H1 (cell line): ENCODE measurements around the gene RAB3A. TPM values are rescaled to one million over a fixed set of nuclear protein-coding genes. Genes with fewer than 3 reads are reported as not detected.

ENCODE experiments used
- CTCF ChIA-PET: fragments of 300-600 bp; sonication (Branson Sonifier 250); formaldehyde crosslinking; loops from one replicate; lab custom pipeline; 2021; ENCODE audit not compliant: partially characterized antibody; lab: Charles Lee
- POLR2A ChIA-PET: fragments of 300-600 bp; sonication (Branson Sonifier 250); formaldehyde crosslinking; loops from one replicate; lab custom pipeline; 2021; ENCODE audit warnings: inconsistent platforms; ENCODE audit not compliant: partially characterized antibody; lab: Charles Lee
- DNase-seq, 2 experiments: peaks; one replicate each; pipeline versions ENCODE4 v3.0.0 to v3.0.0-alpha.2; 2010 to 2022; ENCODE audit warnings: low spot score in 2 of 2, low read depth in 1 of 2, mixed read lengths in 1 of 2
- FAIRE-seq: peaks from 2 replicates; lab custom pipeline; 2011; peaks lifted over from hg19 to GRCh38; lab: Jason Lieb, UNC
- H2AFZ ChIP-seq: 2 replicates; pipeline ENCODE4 v1.8.1; 2012; ENCODE audit warnings: low read length, inconsistent platforms
- H2AK5ac ChIP-seq: 2 replicates; pipeline ENCODE4 v1.6.1; 2013; ENCODE audit warnings: low read depth, low read length
- H2BK120ac ChIP-seq: replicated peaks from 2 replicates; pipeline ENCODE3; 2013; ENCODE audit warnings: low read depth, low read length, inconsistent platforms
- H2BK12ac ChIP-seq: 2 replicates; pipeline ENCODE4 v1.6.1; 2013; ENCODE audit warnings: low read depth, low read length
- H2BK15ac ChIP-seq: 2 replicates; pipeline ENCODE4 v1.6.1; 2013; ENCODE audit warnings: low read length
- H2BK20ac ChIP-seq: 2 replicates; pipeline ENCODE4 v1.6.1; 2013; ENCODE audit warnings: low read length
- H2BK5ac ChIP-seq: 2 replicates; pipeline ENCODE4 v1.6.1; 2013; ENCODE audit warnings: low read depth, low read length
- H3K14ac ChIP-seq: 2 replicates; pipeline ENCODE4 v1.6.1; 2013; ENCODE audit warnings: inconsistent platforms; ENCODE audit not compliant: insufficient read length
- H3K18ac ChIP-seq: 2 replicates; pipeline ENCODE4 v1.6.1; 2013; ENCODE audit warnings: low read length; ENCODE audit errors: extremely low read depth
- H3K23ac ChIP-seq: 2 replicates; pipeline ENCODE4 v1.6.1; 2013; ENCODE audit warnings: inconsistent platforms; ENCODE audit not compliant: insufficient read length
- H3K23me2 ChIP-seq: 2 replicates; pipeline ENCODE4 v1.6.1; 2013; ENCODE audit warnings: low read depth, low read length
- H3K27ac ChIP-seq: 2 replicates; pipeline ENCODE4 v1.6.1; 2011; ENCODE audit warnings: low read depth, low read length, inconsistent platforms
- H3K27me3 ChIP-seq, 4 experiments: replicated peaks in 1 of 4; 1 replicate in 1 of 4; 2 replicates in 3 of 4; pipeline versions ENCODE4 v1.6.1 to v1.8.1; 2011 to 2013; ENCODE audit warnings: low read length in 3 of 4, mild to moderate bottlenecking in 3 of 4, inconsistent platforms in 2 of 4, mixed read lengths in 2 of 4, moderate library complexity in 1 of 4; ENCODE audit not compliant: control insufficient read depth in 3 of 4, insufficient read depth in 3 of 4; ENCODE audit errors: extremely low read depth in 1 of 4
- H3K36me3 ChIP-seq, 4 experiments: 2 replicates each; pipeline versions ENCODE4 v1.6.1 to v1.8.1; 2011 to 2013; ENCODE audit warnings: mild to moderate bottlenecking in 4 of 4, low read length in 3 of 4, moderate library complexity in 2 of 4, control low read depth in 1 of 4, inconsistent platforms in 1 of 4; ENCODE audit not compliant: insufficient read depth in 4 of 4, control insufficient read depth in 2 of 4
- H3K4ac ChIP-seq: replicated peaks from 2 replicates; pipeline ENCODE3; 2013; ENCODE audit warnings: low read length, low read depth, mixed read lengths, inconsistent platforms; ENCODE audit not compliant: insufficient read length
- H3K4me1 ChIP-seq, 4 experiments: replicated peaks in 1 of 4; 1 replicate in 1 of 4; 2 replicates in 3 of 4; pipeline versions ENCODE4 v1.6.1 to v1.8.1; 2011 to 2013; ENCODE audit warnings: low read length in 3 of 4, inconsistent platforms in 2 of 4, mixed read lengths in 1 of 4; ENCODE audit not compliant: insufficient read depth in 4 of 4, control insufficient read depth in 3 of 4
- H3K4me2 ChIP-seq, 2 experiments: 2 replicates each; pipeline versions ENCODE4 v1.6.1 to v1.8.1; 2011 to 2013; ENCODE audit warnings: low read depth in 2 of 2, low read length in 2 of 2, control low read depth in 1 of 2, inconsistent platforms in 1 of 2, mild to moderate bottlenecking in 1 of 2; ENCODE audit not compliant: insufficient read depth in 1 of 2
- H3K4me3 ChIP-seq, 4 experiments: fragments of 200-600, 300-600 bp in 1 of 4; sonication (generic), shearing (Covaris generic), sonication (Bioruptor Twin) in 1 of 4; 2 replicates each; pipeline versions ENCODE4 v1.5.1 to v1.8.1; 2011 to 2016; ENCODE audit warnings: low read length in 4 of 4, low read depth in 3 of 4, control low read depth in 2 of 4, inconsistent platforms in 2 of 4, mild to moderate bottlenecking in 2 of 4, mixed read lengths in 1 of 4, moderate library complexity in 1 of 4; ENCODE audit not compliant: insufficient read depth in 2 of 4; ENCODE audit errors: extremely low read depth in 1 of 4
- H3K56ac ChIP-seq: replicated peaks from 2 replicates; pipeline ENCODE3; 2013; ENCODE audit warnings: low read depth, mild to moderate bottlenecking, mixed read lengths, low read length, inconsistent platforms; ENCODE audit not compliant: insufficient read length
- H3K79me1 ChIP-seq: 2 replicates; pipeline ENCODE4 v1.6.1; 2013; ENCODE audit warnings: low read depth, low read length, control low read depth
- H3K79me2 ChIP-seq, 2 experiments: 2 replicates each; pipeline versions ENCODE4 v1.6.1 to v1.8.1; 2012 to 2013; ENCODE audit warnings: low read length in 2 of 2, mild to moderate bottlenecking in 2 of 2, inconsistent platforms in 1 of 2; ENCODE audit not compliant: insufficient read depth in 2 of 2, control insufficient read depth in 1 of 2
- H3K9ac ChIP-seq, 4 experiments: replicated peaks in 1 of 4; 1 replicate in 1 of 4; 2 replicates in 3 of 4; pipeline versions ENCODE4 v1.6.1 to v1.8.1; 2011 to 2013; ENCODE audit warnings: low read depth in 3 of 4, low read length in 3 of 4, control low read depth in 2 of 4, mild to moderate bottlenecking in 2 of 4, moderate library complexity in 2 of 4, inconsistent platforms in 1 of 4; ENCODE audit errors: extremely low read depth in 1 of 4
- H3K9me3 ChIP-seq, 2 experiments: 2 replicates each; pipeline versions ENCODE4 v1.6.1 to v1.8.1; 2012 to 2013; ENCODE audit warnings: mild to moderate bottlenecking in 2 of 2, moderate library complexity in 2 of 2, control low read depth in 1 of 2, inconsistent platforms in 1 of 2, low read depth in 1 of 2, low read length in 1 of 2, mixed read lengths in 1 of 2; ENCODE audit not compliant: insufficient read depth in 2 of 2
- H4K20me1 ChIP-seq, 2 experiments: replicated peaks in 1 of 2; 2 replicates each; pipeline versions ENCODE3 to v1.8.1; 2011 to 2013; ENCODE audit warnings: inconsistent platforms in 2 of 2, low read length in 2 of 2, mild to moderate bottlenecking in 1 of 2; ENCODE audit not compliant: insufficient read depth in 2 of 2, control insufficient read depth in 1 of 2
- H4K5ac ChIP-seq: 2 replicates; pipeline ENCODE4 v1.6.1; 2013; ENCODE audit warnings: low read length, low read depth, mixed read lengths, inconsistent platforms; ENCODE audit not compliant: insufficient read length
- H4K8ac ChIP-seq: 2 replicates; pipeline ENCODE4 v1.8.0; 2013; ENCODE audit warnings: mild to moderate bottlenecking, moderate library complexity, low read length, inconsistent platforms; ENCODE audit not compliant: insufficient read depth; ENCODE audit errors: extremely low read depth
- H4K91ac ChIP-seq: replicated peaks from 2 replicates; pipeline ENCODE3; 2013; ENCODE audit warnings: low read length, mixed read lengths, inconsistent platforms; ENCODE audit not compliant: insufficient read length
- BACH1 ChIP-seq: IDR thresholded peaks from 2 replicates; pipeline ENCODE4 v1.6.1; 2012; ENCODE audit warnings: low read length, improper control_type of control experiment
- BRCA1 ChIP-seq: IDR thresholded peaks from 2 replicates; pipeline ENCODE4 v1.6.1; 2012; ENCODE audit warnings: low read depth, low read length, improper control_type of control experiment
- JUND ChIP-seq: IDR thresholded peaks from 2 replicates; pipeline ENCODE4 v1.6.1; 2011; ENCODE audit warnings: mild to moderate bottlenecking, improper control_type of control experiment, low read length
- KDM4A ChIP-seq: IDR thresholded peaks from one replicate; pipeline ENCODE4 v1.7.1; 2012; ENCODE audit warnings: low read depth, mild to moderate bottlenecking, moderate library complexity, low read length, inconsistent platforms; ENCODE audit not compliant: severe bottlenecking
- MAFK ChIP-seq: IDR thresholded peaks from 2 replicates; pipeline ENCODE4 v1.6.1; 2012; ENCODE audit warnings: low read depth, mild to moderate bottlenecking, improper control_type of control experiment, low read length
- MAX ChIP-seq: IDR thresholded peaks from 2 replicates; pipeline ENCODE4 v1.6.1; 2012; ENCODE audit warnings: inconsistent platforms
- PHF8 ChIP-seq: fragments of 200-600 bp; sonication (generic); conservative IDR thresholded peaks from 2 replicates; pipeline ENCODE4 v1.7.1; 2012; ENCODE audit warnings: low read depth, mild to moderate bottlenecking, inconsistent platforms, low read length, moderate library complexity
- POLR2A ChIP-seq, 2 experiments: IDR thresholded peaks; 1 replicate in 1 of 2; 2 replicates in 1 of 2; pipeline ENCODE4 v1.6.1; 2011; ENCODE audit warnings: low read depth in 2 of 2, low read length in 2 of 2, mild to moderate bottlenecking in 2 of 2; ENCODE audit errors: control extremely low read depth in 1 of 2
- TAF7 ChIP-seq: optimal IDR thresholded peaks from 2 replicates; pipeline ENCODE3; 2011; ENCODE audit warnings: low read depth, mild to moderate bottlenecking, inconsistent platforms, low read length, moderate library complexity, borderline replicate concordance
- TEAD4 ChIP-seq: IDR thresholded peaks from 2 replicates; pipeline ENCODE4 v1.6.1; 2012; ENCODE audit warnings: low read depth, low read length, inconsistent platforms, mixed read lengths
- WGBS, 2 experiments: shearing (Covaris generic) in 1 of 2; methylation state at CpG; one replicate each; pipeline versions ENCODE4 v1.1.6 to v1.1.7; 2013 to 2015; ENCODE audit warnings: low lambda C conversion rate in 2 of 2, mixed read lengths in 2 of 2, inconsistent platforms in 1 of 2, low coverage in 1 of 2, missing lambda C conversion rate in 1 of 2; ENCODE audit not compliant: insufficient replicate concordance in 2 of 2, insufficient coverage in 1 of 2, insufficient read length in 1 of 2; ENCODE audit errors: extremely low coverage in 1 of 2, missing lambda C conversion rate in 1 of 2; 5-methylcytosine and 5-hydroxymethylcytosine counted together
- polyA plus RNA-seq, 7 experiments: library from polyadenylated mRNA; depleted of rRNA in 3 of 7; stranded (reverse) in 5 of 7; unstranded in 2 of 7; fragments of >200 nt in 5 of 7; fragments of 200-250 nt in 2 of 7; gene quantifications; 1 replicate in 5 of 7; 2 replicates in 1 of 7; 4 replicates in 1 of 7; pipeline versions ENCODE4 v1.2.1 to v1.2.3, GENCODE V29; 2011 to 2013; ENCODE audit warnings: missing spikeins in 2 of 7, mixed read lengths in 2 of 7
- total RNA-seq: library from RNA; stranded (reverse); fragmentation: NEBNext Ultra II Directional; extraction: Animal tissue kit (Norgen Biotek cat#: 25700); gene quantifications from 2 replicates; pipeline ENCODE4 v1.2.1, GENCODE V29; 2021
- TF ChIP-seq, protein P1 (sequence below): IDR thresholded peaks from 2 replicates; pipeline ENCODE4 v1.6.1; 2012; ENCODE audit warnings: inconsistent platforms

Gene RAB3A
- total and polyA plus RNA-seq, 2 of the 8 experiments (the other 6 are each of a cell fraction or from before 2014, with no cell fraction given) = 13.6 to 14.2 TPM

- H3K79me1 ChIP-seq = no peaks in the 10 kb centered on the region
- CTCF ChIA-PET = interaction anchor here (0.5 to 2.0 kb wide), 11 partner anchors 10 to 1077 kb away, joined by 3 to 10 read pairs (median 4); no protein-coding TSS in a partner anchor
- no peak for FAIRE-seq
- no peak overlapping the region for H4K8ac ChIP-seq
- H4K5ac ChIP-seq = no peak overlapping the region
- no peak overlapping the region for H3K27ac ChIP-seq
- DNase-seq = no peak
- peaks cover 0 to 5% (median 2%) of the 10 kb centered on the region in 4 experiments; a peak in 2 of 7 replicates for H3K4me1 ChIP-seq
- H3K18ac ChIP-seq = no peak overlapping the region
- H2BK20ac ChIP-seq = no peak overlapping the region
- H3K14ac ChIP-seq = no peak overlapping the region
- H3K79me2 ChIP-seq = no peaks in the 10 kb centered on the region
- H3K4me3 ChIP-seq = no peak overlapping the region
- peaks cover 6% of the 10 kb centered on the region; the same call in 1 of the 2 replicates for H3K23me2 ChIP-seq
- POLR2A ChIA-PET = interaction anchor here (1.3 to 1.6 kb wide), 3 partner anchors 10 to 34 kb away, joined by 3 to 8 read pairs (median 4); no protein-coding TSS in a partner anchor
- no peak overlapping the region for H2BK15ac ChIP-seq
- H2AK5ac ChIP-seq = no peak overlapping the region
- no peaks in the 10 kb centered on the region for H3K9me3 ChIP-seq
- H3K56ac ChIP-seq = no peak overlapping the region
- H2BK5ac ChIP-seq = no peak overlapping the region
- no peak overlapping the region for H2BK12ac ChIP-seq
- WGBS, 2 experiments = 90% methylated on average over 16 of the region's 16 CpGs; no CpG with 5 or more reads in 1 of the 2 experiments
- H4K91ac ChIP-seq = no peak overlapping the region
- no peaks in the 10 kb centered on the region for H4K20me1 ChIP-seq
- TF ChIP-seq BACH1 = no peak
- TF ChIP-seq BRCA1 = no peak
- no peak for TF ChIP-seq POLR2A (IDR thresholded peaks at IDR 0.05; ENCODE audit: control extremely low read depth in 1 of 2, low read depth in 2 of 2, low read length in 2 of 2)
- TF ChIP-seq MAFK = no peak
- TF ChIP-seq MAX = no peak
- TF ChIP-seq JUND = no peak
- TF ChIP-seq, protein P1, sequence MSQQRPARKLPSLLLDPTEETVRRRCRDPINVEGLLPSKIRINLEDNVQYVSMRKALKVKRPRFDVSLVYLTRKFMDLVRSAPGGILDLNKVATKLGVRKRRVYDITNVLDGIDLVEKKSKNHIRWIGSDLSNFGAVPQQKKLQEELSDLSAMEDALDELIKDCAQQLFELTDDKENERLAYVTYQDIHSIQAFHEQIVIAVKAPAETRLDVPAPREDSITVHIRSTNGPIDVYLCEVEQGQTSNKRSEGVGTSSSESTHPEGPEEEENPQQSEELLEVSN = no peak
- no peak for TF ChIP-seq TAF7
- no peak for TF ChIP-seq TEAD4
- TF ChIP-seq KDM4A = no peak
- TF ChIP-seq PHF8 = no peak
- H3K36me3 ChIP-seq = peaks cover 6 to 19% (median 8%) of the 10 kb centered on the region in 4 experiments; a peak in 7 of 8 replicates
- no peak overlapping the region for H3K9ac ChIP-seq
- H3K23ac ChIP-seq = no peak overlapping the region
- no peak overlapping the region for H2BK120ac ChIP-seq
- no peak overlapping the region for H3K4ac ChIP-seq
- no peak overlapping the region for H2AFZ ChIP-seq
- H3K27me3 ChIP-seq = peaks cover 0 to 17% (median 7%) of the 10 kb centered on the region in 4 experiments; a peak in 5 of 7 replicates
- H3K4me2 ChIP-seq = no peak overlapping the region
These were observed 33.1 kb downstream of the RAB3A start for GRCh38 chr19:18170714-18171255.
